ENCODE measurements around the gene ZNF318. TPM values are rescaled to one million over a fixed set of nuclear protein-coding genes. Genes with fewer than 3 reads are reported as not detected.
A peak's percentile ranks its signal among the peaks of the same experiment; 100 is the strongest.
"Not testable (repeated sequence)": the region's sequence is repeated elsewhere in the genome, so short reads cannot be mapped to it uniquely, and the experiment has no call there.

Gene ZNF318
- total RNA-seq, 1 donor from 2014 or later = 9.7 TPM

GRCh38 chr6:43311666-43312065 lies 57.8 kb downstream of the ZNF318 start:
- no peaks in the 10 kb centered on the region for H3K9me3 Mint-ChIP-seq

GRCh38 chr6:43310624-43311023 lies 58.8 kb downstream of the ZNF318 start:
- Mint-ChIP-seq H3K4me3 (no peak overlapping the region), H3K27me3 (ENCODE audit: insufficient read depth) (peaks cover 17% of the 10 kb centered on the region), H3K27ac (no peak overlapping the region), H3K36me3 (ENCODE audit: low read depth) (no peaks in the 10 kb centered on the region), H3K4me1 (ENCODE audit: low read depth) (peaks cover 7% of the 10 kb centered on the region), H3K9me3 (no peaks in the 10 kb centered on the region)
- intact Hi-C loops (cut with micrococcal nuclease) = no loop called here
- no peak for DNase-seq (ENCODE audit: low spot score)

More at GRCh38 chr6:43311666-43312065, 57.8 kb downstream of the ZNF318 start:
- H3K4me3 Mint-ChIP-seq = no peak overlapping the region
- peaks cover 17% of the 10 kb centered on the region for H3K27me3 Mint-ChIP-seq (ENCODE audit: insufficient read depth)
- H3K4me1 Mint-ChIP-seq (ENCODE audit: low read depth) = peaks cover 7% of the 10 kb centered on the region
- H3K36me3 Mint-ChIP-seq (ENCODE audit: low read depth) = no peaks in the 10 kb centered on the region
- DNase-seq (ENCODE audit: low spot score) = no peak
- intact Hi-C loops (cut with micrococcal nuclease) = no loop called here
- H3K27ac Mint-ChIP-seq = no peak overlapping the region

GRCh38 chr6:43310134-43310533 lies 59.3 kb downstream of the ZNF318 start:
- Mint-ChIP-seq H3K4me1 (ENCODE audit: low read depth) (peaks cover 7% of the 10 kb centered on the region), H3K27me3 (ENCODE audit: insufficient read depth) (peaks cover 14% of the 10 kb centered on the region), H3K4me3 (no peak overlapping the region), H3K9me3 (no peaks in the 10 kb centered on the region), H3K27ac (no peak overlapping the region), H3K36me3 (ENCODE audit: low read depth) (no peaks in the 10 kb centered on the region)
- no peak for DNase-seq (ENCODE audit: low spot score)
- intact Hi-C loops (cut with micrococcal nuclease) = no loop called here

- Mint-ChIP-seq H3K27me3 (ENCODE audit: insufficient read depth) (peaks cover 14% of the 10 kb centered on the region), H3K9me3 (no peaks in the 10 kb centered on the region), H3K4me1 (ENCODE audit: low read depth) (peaks cover 7% of the 10 kb centered on the region), H3K27ac (no peak overlapping the region), H3K36me3 (ENCODE audit: low read depth) (no peaks in the 10 kb centered on the region), H3K4me3 (peak overlapping the region; percentile 72)
- intact Hi-C loops (cut with micrococcal nuclease) = no loop called here
- no peak for DNase-seq (ENCODE audit: low spot score)
Measured at GRCh38 chr6:43308990-43309477, 60.4 kb downstream of the ZNF318 start.

- intact Hi-C loops (cut with micrococcal nuclease) = no loop called here
- Mint-ChIP-seq H3K27me3 (ENCODE audit: insufficient read depth) (peaks cover 14% of the 10 kb centered on the region), H3K4me3 (peak within 1 kb of the TSS; percentile 72), H3K36me3 (ENCODE audit: low read depth) (no peaks in the 10 kb centered on the region), H3K27ac (no peak within 1 kb of the TSS), H3K4me1 (ENCODE audit: low read depth) (peaks cover 7% of the 10 kb centered on the region), H3K9me3 (no peaks in the 10 kb centered on the region)
- DNase-seq (ENCODE audit: low spot score) = peak; percentile 32
Measured at GRCh38 chr6:43308101-43308989, 61.1 kb downstream of the ZNF318 start, which contains the start of gene CRIP3. Gene CRIP3, minus strand, starts transcription at chr6:43308826. Its CDS starts 34 bp downstream, at chr6:43308792.

GRCh38 chr6:43307451-43308100 lies 61.9 kb downstream of the ZNF318 start:
- Mint-ChIP-seq H3K27ac (no peak overlapping the region), H3K9me3 (no peaks in the 10 kb centered on the region), H3K4me1 (ENCODE audit: low read depth) (peaks cover 7% of the 10 kb centered on the region), H3K4me3 (no peak overlapping the region), H3K27me3 (ENCODE audit: insufficient read depth) (peaks cover 14% of the 10 kb centered on the region), H3K36me3 (ENCODE audit: low read depth) (no peaks in the 10 kb centered on the region)
- intact Hi-C loops (cut with micrococcal nuclease) = no loop called here
- no peak for DNase-seq (ENCODE audit: low spot score)

DNA sequence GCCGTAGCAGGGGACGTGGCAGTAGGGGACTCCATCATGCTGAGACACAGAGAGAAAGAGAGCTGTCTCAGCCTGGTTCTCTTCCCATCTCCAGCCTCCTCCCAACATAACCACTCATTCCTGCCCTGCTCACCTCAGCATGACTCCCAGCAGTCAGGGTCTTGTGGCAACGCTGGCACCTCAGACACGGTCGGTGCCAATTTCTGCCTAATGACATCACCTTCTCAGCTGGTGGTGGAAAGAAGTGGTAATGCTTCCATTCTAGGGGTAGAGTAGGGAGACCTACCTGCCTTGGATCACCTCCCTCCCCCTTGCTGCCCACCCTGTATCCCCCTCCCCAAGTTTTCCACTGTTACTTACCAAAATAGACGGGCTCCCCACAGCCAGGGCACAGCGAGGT lies 63.4 kb downstream of the ZNF318 start:
- Mint-ChIP-seq H3K4me1 (ENCODE audit: low read depth) (peaks cover 7% of the 10 kb centered on the region), H3K36me3 (ENCODE audit: low read depth) (no peaks in the 10 kb centered on the region), H3K4me3 (no peak overlapping the region), H3K27me3 (ENCODE audit: insufficient read depth) (peaks cover 17% of the 10 kb centered on the region), H3K9me3 (no peaks in the 10 kb centered on the region), H3K27ac (no peak overlapping the region)
- intact Hi-C loops (cut with micrococcal nuclease) = no loop called here
- DNase-seq (ENCODE audit: low spot score) = no peak

GRCh38 chr6:43304882-43305281 lies 64.6 kb downstream of the ZNF318 start:
- no peak for DNase-seq (ENCODE audit: low spot score)
- no peaks in the 10 kb centered on the region for H3K36me3 Mint-ChIP-seq (ENCODE audit: low read depth)
- no peaks in the 10 kb centered on the region for H3K9me3 Mint-ChIP-seq
- peaks cover 7% of the 10 kb centered on the region for H3K4me1 Mint-ChIP-seq (ENCODE audit: low read depth)
- intact Hi-C loops (cut with micrococcal nuclease) = no loop called here
- H3K27ac Mint-ChIP-seq = no peak overlapping the region
- peaks cover 12% of the 10 kb centered on the region for H3K27me3 Mint-ChIP-seq (ENCODE audit: insufficient read depth)
- H3K4me3 Mint-ChIP-seq = no peak overlapping the region

GRCh38 chr6:43304361-43304760 lies 65.1 kb downstream of the ZNF318 start:
- peaks cover 7% of the 10 kb centered on the region for H3K4me1 Mint-ChIP-seq (ENCODE audit: low read depth)
- no peak overlapping the region for H3K4me3 Mint-ChIP-seq
- H3K36me3 Mint-ChIP-seq (ENCODE audit: low read depth) = no peaks in the 10 kb centered on the region
- no peak for DNase-seq (ENCODE audit: low spot score)
- H3K9me3 Mint-ChIP-seq = no peaks in the 10 kb centered on the region
- H3K27ac Mint-ChIP-seq = no peak overlapping the region
- H3K27me3 Mint-ChIP-seq (ENCODE audit: insufficient read depth) = peaks cover 16% of the 10 kb centered on the region
- intact Hi-C loops (cut with micrococcal nuclease) = no loop called here

DNA sequence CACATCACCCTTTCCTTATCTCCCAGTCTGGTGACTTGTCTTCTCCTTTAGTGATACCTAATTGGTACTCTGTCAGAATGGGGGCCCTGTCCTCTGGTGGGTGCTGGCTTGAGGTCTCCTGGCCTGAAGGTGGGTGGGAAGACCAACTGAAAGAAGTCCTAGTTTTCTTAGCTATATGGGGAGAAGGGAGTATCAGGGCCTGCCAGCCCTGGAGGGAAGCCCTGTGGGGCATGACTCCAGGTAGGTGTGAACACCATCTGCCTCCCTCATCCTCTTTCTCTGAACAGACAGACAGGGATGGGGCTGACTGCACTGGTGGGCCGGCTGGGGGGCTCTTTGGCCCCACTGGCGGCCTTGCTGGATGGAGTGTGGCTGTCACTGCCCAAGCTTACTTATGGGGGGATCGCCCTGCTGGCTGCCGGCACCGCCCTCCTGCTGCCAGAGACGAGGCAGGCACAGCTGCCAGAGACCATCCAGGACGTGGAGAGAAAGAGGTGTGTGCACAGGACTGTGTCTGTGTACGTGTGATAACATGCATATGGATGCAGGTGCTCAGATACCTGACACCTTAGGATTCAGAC lies 65.6 kb downstream of the ZNF318 start:
- H3K4me3 Mint-ChIP-seq = no peak overlapping the region
- no peak overlapping the region for H3K27ac Mint-ChIP-seq
- no peak for DNase-seq (ENCODE audit: low spot score)
- intact Hi-C loops (cut with micrococcal nuclease) = no loop called here
- H3K9me3 Mint-ChIP-seq = no peaks in the 10 kb centered on the region
- no peaks in the 10 kb centered on the region for H3K36me3 Mint-ChIP-seq (ENCODE audit: low read depth)
- peaks cover 5% of the 10 kb centered on the region for H3K4me1 Mint-ChIP-seq (ENCODE audit: low read depth)
- peaks cover 18% of the 10 kb centered on the region for H3K27me3 Mint-ChIP-seq (ENCODE audit: insufficient read depth)

- intact Hi-C loops (cut with micrococcal nuclease); DNase-seq (ENCODE audit: low spot score); H3K27ac Mint-ChIP-seq; H3K36me3 Mint-ChIP-seq (ENCODE audit: low read depth); H3K4me1 Mint-ChIP-seq (ENCODE audit: low read depth); H3K9me3 Mint-ChIP-seq; H3K4me3 Mint-ChIP-seq: not testable (repeated sequence)
- H3K27me3 Mint-ChIP-seq (ENCODE audit: insufficient read depth) = peaks cover 14% of the 10 kb centered on the region
Measured at GRCh38 chr6:43303006-43303405, 66.4 kb downstream of the ZNF318 start.

DNA sequence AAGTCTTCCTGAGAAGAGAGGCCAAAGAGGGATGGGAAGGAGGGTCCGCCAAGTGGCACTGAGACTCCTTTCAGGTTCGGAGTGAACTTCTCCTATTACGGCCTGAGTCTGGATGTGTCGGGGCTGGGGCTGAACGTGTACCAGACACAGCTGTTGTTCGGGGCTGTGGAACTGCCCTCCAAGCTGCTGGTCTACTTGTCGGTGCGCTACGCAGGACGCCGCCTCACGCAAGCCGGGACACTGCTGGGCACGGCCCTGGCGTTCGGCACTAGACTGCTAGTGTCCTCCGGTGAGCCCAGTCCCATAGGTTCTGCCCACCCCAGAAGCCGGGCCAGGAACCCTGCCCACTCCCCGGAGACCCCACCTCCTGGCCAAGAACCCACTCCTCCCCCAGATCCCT lies 67.3 kb downstream of the ZNF318 start:
- H3K9me3 Mint-ChIP-seq = no peaks in the 10 kb centered on the region
- no peak overlapping the region for H3K27ac Mint-ChIP-seq
- intact Hi-C loops (cut with micrococcal nuclease) = no loop called here
- peaks cover 14% of the 10 kb centered on the region for H3K27me3 Mint-ChIP-seq (ENCODE audit: insufficient read depth)
- no peaks in the 10 kb centered on the region for H3K4me1 Mint-ChIP-seq (ENCODE audit: low read depth)
- no peak overlapping the region for H3K4me3 Mint-ChIP-seq
- DNase-seq (ENCODE audit: low spot score) = no peak
- H3K36me3 Mint-ChIP-seq (ENCODE audit: low read depth) = no peaks in the 10 kb centered on the region
